GF-D8 (cell line): Measurements from ENCODE around the gene SPTLC3.

Experiments
- DNase-seq: peaks from one replicate; lab custom pipeline; 2025; lab: John Stamatoyannopoulos, UW

SPTLC3 gene

GRCh38 chr20:13140775-13141174, 132.0 kb downstream of the SPTLC3 start:
- DNase-seq, result no peak

GRCh38 chr20:13141546-13141945, 132.8 kb downstream of the SPTLC3 start:
- DNase-seq, result no peak

GRCh38 chr20:13142143-13142542, 133.4 kb downstream of the SPTLC3 start:
- DNase-seq, result no peak

- no peak for DNase-seq
These were observed 138.5 kb downstream of the SPTLC3 start for GRCh38 chr20:13147071-13147963.

GRCh38 chr20:13147971-13148370, 139.2 kb downstream of the SPTLC3 start:
- DNase-seq, result no peak

GRCh38 chr20:13148402-13148801, 139.6 kb downstream of the SPTLC3 start:
- DNase-seq, result no peak

GRCh38 chr20:13148961-13149360, 140.2 kb downstream of the SPTLC3 start:
- no peak for DNase-seq

GRCh38 chr20:13149371-13150105, 140.8 kb downstream of the SPTLC3 start:
- DNase-seq, result no peak

- DNase-seq, result no peak
These were observed 149.6 kb downstream of the SPTLC3 start for GRCh38 chr20:13158369-13158768.

- no peak for DNase-seq
These were observed 151.1 kb downstream of the SPTLC3 start for GRCh38 chr20:13159889-13160288.

GRCh38 chr20:13165203-13165602, 156.4 kb downstream of the SPTLC3 start:
- DNase-seq, result no peak

- DNase-seq, result no peak
These were observed 157.2 kb downstream of the SPTLC3 start for GRCh38 chr20:13166011-13166410.

- DNase-seq, result no peak
These were observed 157.7 kb downstream of the SPTLC3 start for GRCh38 chr20:13166437-13166836.

- no peak for DNase-seq
These were observed 160.3 kb downstream of the SPTLC3 start for GRCh38 chr20:13169086-13169485.

GRCh38 chr20:13170771-13171170, 162.0 kb downstream of the SPTLC3 start:
- DNase-seq, result no peak

- DNase-seq, result no peak
These were observed 164.4 kb downstream of the SPTLC3 start for GRCh38 chr20:13173201-13173600.

- no peak for DNase-seq
These were observed 165.6 kb downstream of the SPTLC3 start for GRCh38 chr20:13174402-13174801.

- DNase-seq, result no peak
These were observed 172.5 kb downstream of the SPTLC3 start for GRCh38 chr20:13180986-13181889.

- DNase-seq, result no peak
These were observed 174.2 kb downstream of the SPTLC3 start for GRCh38 chr20:13183005-13183404.

GRCh38 chr20:13186043-13186774, 177.4 kb downstream of the SPTLC3 start:
- DNase-seq, result no peak

GRCh38 chr20:13187899-13188298, 179.1 kb downstream of the SPTLC3 start:
- DNase-seq, result no peak
